Ishikawa (cell line): ENCODE measurements around the gene TPT1.

Source experiments
- CEBPB ChIP-seq: IDR thresholded peaks from 2 replicates; pipeline ENCODE4 v1.6.1; 2012
- CREB1 ChIP-seq: IDR thresholded peaks from 2 replicates; pipeline ENCODE4 v1.6.1; 2012; ENCODE audit warnings: low read depth
- EGR1 ChIP-seq: IDR thresholded peaks from 2 replicates; pipeline ENCODE4 v1.6.1; 2012
- EP300 ChIP-seq: IDR thresholded peaks from 2 replicates; pipeline ENCODE4 v1.6.1; 2012; ENCODE audit warnings: borderline replicate concordance
- NFIC ChIP-seq: IDR thresholded peaks from 2 replicates; pipeline ENCODE4 v1.6.1; 2012
- RAD21 ChIP-seq: IDR thresholded peaks from 2 replicates; pipeline ENCODE4 v1.6.1; 2012; ENCODE audit warnings: low read depth
- TAF1 ChIP-seq: IDR thresholded peaks from 2 replicates; pipeline ENCODE4 v1.6.1; 2012; ENCODE audit warnings: low read depth, mild to moderate bottlenecking
- TCF12 ChIP-seq: IDR thresholded peaks from 2 replicates; pipeline ENCODE4 v1.6.1; 2012; ENCODE audit warnings: low read depth
- TEAD4 ChIP-seq: IDR thresholded peaks from 2 replicates; pipeline ENCODE4 v1.6.1; 2012
- YY1 ChIP-seq: IDR thresholded peaks from 2 replicates; pipeline ENCODE4 v1.6.1; 2012; ENCODE audit warnings: low read depth
- ZBTB7A ChIP-seq: IDR thresholded peaks from 2 replicates; pipeline ENCODE4 v1.6.1; 2012; ENCODE audit warnings: low read depth
- TF ChIP-seq, protein P1 (sequence below): IDR thresholded peaks from 2 replicates; pipeline ENCODE4 v1.6.1; 2012
- TF ChIP-seq, protein P2 (sequence below): IDR thresholded peaks from 2 replicates; pipeline ENCODE4 v1.6.1; 2012; ENCODE audit warnings: low read depth, mild to moderate bottlenecking
- TF ChIP-seq, protein P3 (sequence below): IDR thresholded peaks from 2 replicates; pipeline ENCODE4 v1.6.1; 2012

TPT1 gene

DNA sequence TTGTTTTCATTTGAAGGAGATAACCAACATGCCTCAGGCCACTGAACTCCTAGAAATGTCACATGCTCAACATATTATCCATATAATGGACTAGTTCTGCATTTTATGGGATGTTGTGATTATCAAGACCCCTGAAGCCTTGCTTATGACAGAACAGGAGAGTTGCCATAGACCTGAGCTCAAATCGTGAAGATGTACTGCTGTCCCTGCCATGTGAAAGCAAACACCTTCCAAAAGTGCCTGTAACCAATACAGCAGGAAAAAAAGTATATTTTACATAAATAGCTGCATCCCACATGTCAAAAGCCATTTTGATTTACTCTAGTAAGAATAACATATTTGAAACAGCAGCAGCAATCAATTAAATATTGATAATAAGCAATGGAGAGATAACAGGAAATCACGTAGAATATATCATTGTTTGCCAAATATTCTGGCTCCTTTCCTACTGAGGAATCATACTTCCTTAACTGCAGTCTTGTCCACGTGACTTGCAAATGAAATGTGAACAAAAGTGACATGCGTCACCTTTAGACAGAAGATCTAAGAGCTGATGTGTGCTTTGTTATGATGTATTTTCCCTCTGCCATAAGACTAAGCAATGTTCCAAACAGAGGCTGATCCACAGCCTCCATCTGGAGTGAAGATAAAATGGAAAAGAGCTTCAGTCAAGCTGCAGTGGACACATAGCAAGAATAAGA is 43.6 kb upstream of the TPT1 start:
- TF ChIP-seq CREB1: no peak
- TF ChIP-seq, protein P1, sequence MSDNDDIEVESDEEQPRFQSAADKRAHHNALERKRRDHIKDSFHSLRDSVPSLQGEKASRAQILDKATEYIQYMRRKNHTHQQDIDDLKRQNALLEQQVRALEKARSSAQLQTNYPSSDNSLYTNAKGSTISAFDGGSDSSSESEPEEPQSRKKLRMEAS: no peak
- TF ChIP-seq ZBTB7A: no peak
- TF ChIP-seq NFIC: no peak
- TF ChIP-seq, protein P2, sequence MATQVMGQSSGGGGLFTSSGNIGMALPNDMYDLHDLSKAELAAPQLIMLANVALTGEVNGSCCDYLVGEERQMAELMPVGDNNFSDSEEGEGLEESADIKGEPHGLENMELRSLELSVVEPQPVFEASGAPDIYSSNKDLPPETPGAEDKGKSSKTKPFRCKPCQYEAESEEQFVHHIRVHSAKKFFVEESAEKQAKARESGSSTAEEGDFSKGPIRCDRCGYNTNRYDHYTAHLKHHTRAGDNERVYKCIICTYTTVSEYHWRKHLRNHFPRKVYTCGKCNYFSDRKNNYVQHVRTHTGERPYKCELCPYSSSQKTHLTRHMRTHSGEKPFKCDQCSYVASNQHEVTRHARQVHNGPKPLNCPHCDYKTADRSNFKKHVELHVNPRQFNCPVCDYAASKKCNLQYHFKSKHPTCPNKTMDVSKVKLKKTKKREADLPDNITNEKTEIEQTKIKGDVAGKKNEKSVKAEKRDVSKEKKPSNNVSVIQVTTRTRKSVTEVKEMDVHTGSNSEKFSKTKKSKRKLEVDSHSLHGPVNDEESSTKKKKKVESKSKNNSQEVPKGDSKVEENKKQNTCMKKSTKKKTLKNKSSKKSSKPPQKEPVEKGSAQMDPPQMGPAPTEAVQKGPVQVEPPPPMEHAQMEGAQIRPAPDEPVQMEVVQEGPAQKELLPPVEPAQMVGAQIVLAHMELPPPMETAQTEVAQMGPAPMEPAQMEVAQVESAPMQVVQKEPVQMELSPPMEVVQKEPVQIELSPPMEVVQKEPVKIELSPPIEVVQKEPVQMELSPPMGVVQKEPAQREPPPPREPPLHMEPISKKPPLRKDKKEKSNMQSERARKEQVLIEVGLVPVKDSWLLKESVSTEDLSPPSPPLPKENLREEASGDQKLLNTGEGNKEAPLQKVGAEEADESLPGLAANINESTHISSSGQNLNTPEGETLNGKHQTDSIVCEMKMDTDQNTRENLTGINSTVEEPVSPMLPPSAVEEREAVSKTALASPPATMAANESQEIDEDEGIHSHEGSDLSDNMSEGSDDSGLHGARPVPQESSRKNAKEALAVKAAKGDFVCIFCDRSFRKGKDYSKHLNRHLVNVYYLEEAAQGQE: no peak
- TF ChIP-seq RAD21: no peak
- TF ChIP-seq TAF1: no peak
- no peak for TF ChIP-seq EGR1
- TF ChIP-seq, protein P3, sequence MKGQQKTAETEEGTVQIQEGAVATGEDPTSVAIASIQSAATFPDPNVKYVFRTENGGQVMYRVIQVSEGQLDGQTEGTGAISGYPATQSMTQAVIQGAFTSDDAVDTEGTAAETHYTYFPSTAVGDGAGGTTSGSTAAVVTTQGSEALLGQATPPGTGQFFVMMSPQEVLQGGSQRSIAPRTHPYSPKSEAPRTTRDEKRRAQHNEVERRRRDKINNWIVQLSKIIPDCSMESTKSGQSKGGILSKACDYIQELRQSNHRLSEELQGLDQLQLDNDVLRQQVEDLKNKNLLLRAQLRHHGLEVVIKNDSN: no peak
- TF ChIP-seq CEBPB: no peak
- no peak for TF ChIP-seq YY1
- TF ChIP-seq TCF12: no peak

DNA sequence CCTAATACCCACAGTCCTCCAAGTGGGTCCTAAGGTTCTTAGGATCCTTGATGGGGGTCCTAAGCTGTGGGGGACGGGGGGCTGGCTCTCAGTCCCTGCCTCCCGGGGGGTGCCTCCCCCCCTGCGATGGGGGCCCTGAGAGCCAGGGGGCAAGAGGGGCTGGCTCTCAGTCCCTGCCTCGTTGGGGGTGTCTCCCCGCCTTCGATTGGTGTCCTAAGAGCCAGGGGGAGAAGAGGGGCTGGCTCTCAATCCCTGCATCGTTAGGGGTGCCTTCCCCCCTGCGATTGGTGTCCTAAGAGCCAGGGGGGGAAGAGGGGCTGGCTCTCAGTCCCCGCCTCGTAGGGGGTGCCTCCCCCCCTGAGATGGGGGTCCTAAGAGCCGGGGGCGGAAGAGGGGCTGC is 40.2 kb upstream of the TPT1 start:
- TF ChIP-seq TAF1 (no peak), CEBPB (no peak)
- TF ChIP-seq, protein P3: no peak

DNA sequence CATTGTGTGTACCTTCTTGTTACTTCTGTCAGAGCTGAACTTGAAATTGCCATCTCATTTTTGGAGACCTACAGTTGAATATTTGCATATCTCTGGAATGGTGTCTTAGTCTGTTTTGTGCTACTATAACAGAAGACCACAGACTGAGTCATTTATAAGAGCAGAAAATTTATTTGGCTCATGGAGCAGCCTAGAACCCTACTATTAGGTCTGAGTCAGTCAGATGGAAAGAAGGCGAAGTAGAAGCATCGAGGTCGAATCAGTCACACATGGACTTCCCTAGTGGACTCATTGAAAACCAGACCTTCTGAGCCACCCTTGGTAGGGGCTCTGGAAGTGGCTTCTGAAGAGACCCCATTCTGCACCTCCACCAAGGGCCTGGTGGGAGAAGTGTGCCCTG is 33.9 kb upstream of the TPT1 start:
- no peak for TF ChIP-seq TEAD4
- no peak for TF ChIP-seq CEBPB
- no peak for TF ChIP-seq TAF1
- TF ChIP-seq YY1: no peak
- TF ChIP-seq NFIC: no peak
- no peak for TF ChIP-seq RAD21

DNA sequence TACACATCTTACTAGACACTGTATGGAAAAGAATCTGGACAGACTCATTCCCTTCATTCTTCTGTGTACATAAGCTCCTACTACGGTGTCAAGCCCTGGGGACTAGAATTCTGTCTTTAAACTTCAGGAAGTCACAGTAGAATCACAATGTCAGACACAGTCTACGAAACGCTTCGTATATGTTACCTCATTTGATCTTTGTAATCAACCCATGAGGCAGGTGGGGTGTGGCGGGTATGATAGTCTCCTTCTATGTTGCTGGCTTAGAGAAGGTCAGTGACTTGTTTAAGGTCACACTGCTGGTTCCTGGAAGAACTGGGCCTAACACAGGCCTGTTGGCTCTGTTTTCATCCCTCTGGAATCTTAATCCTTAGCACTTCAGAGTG is 32.2 kb upstream of the TPT1 start:
- TF ChIP-seq EGR1: no peak

DNA sequence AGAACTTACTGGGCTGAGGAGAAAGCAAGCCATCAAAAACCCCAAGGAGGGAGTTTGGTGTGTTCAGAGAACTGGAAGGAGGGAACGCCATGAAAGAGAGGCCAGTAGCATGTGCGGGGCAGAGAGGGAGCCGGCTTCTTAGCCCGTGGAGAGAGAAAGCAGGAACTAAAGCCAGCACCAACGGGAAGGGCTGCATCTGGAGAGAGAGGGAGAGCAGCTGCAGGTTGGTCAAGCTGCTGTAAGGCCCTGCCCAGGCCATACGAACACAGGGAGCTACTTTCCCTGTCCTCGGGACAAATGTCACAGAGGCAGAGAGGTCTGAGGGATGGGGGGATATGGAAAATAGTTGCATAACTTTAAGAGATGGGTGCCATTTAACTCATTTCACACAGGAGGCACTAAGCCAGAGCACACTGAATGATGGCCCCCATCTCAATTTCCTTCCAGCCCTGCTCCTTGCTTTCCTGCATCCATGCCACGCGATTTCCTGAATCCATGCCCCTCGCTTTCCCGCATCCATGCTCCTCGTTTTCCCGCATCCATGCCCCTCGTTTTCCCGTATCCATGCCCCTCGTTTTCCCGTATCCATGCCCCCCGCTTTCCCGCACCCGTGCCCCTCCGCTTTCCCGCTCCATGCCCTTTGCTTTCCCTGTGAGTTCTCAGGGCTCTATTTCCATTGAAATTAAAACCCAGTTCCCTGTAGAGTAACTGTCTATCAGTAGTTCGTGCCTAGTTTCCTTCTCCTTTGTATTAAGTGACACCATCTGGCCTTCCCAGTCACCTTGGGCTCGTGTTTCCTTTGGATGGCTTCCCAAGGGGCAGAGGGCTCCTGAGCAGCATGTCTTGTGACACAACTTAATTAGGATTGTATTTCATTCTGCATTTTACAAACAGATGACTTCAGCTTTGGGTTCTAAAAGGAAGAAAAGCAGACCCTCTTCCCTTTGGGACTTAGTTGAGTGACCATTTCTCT is 31.5 kb upstream of the TPT1 start:
- TF ChIP-seq EP300 (no peak), EGR1 (no peak), CEBPB (no peak)

DNA sequence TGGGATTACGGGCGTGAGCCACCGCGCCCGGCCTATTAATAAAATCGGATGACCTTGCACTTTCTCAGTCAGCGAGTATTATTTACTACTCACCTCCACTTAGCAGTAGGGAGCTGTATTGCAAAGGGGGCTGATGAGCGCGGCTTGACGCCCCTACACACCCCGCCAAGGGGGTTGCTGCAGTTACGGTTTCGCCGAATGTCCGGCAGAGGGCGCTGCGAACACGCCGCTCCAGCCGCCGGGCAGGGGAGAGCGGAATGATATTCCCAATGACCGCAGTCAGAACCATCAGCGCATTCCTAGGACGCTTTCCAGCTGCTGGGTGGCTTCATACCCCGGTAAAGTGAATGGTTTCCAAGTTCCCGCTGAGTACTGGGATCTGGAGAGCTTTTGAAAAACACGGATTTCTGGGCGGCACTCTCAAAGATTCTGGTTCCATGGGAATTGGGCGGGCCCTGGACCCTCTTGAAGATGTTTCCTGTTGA is 30.0 kb upstream of the TPT1 start:
- TF ChIP-seq ZBTB7A (0 out of 2 replicates have a peak, but pooled peaks have one; percentile 63), TEAD4 (peak; percentile 62), RAD21 (peak; percentile 92), EP300 (no peak), TCF12 (no peak), YY1 (0 out of 2 replicates have a peak, but pooled peaks have one; percentile 32)
- TF ChIP-seq, protein P2: no peak
- TF ChIP-seq, protein P1: no peak

DNA sequence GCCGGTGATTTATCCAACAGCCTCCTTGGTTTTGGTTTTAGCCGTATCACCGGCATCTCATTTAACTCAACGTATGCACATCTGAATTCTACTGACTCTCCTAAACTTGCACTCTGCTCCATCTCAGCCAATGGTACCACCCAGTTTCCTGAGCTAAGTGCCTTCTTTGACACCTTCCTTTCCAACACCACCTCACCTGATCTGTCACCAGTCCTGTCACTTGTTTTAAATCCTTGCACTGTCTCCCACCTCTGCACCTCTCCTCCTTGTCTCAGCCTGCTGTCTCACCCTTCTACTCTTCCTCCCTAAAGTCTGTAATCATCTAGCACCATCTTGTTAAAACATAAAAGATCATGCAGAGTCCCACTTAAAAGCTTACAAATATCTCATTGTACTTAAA is 28.1 kb upstream of the TPT1 start:
- TF ChIP-seq EGR1: no peak
- TF ChIP-seq CREB1: no peak
- TF ChIP-seq, protein P3: no peak
- TF ChIP-seq, protein P2: no peak
- TF ChIP-seq NFIC: no peak
